ENCODE data around the gene HDAC10.

HDAC10 gene

GRCh38 chr22:50202130-50202666 is 48.9 kb downstream of the HDAC10 start:
- no peak for DNase-seq (ENCODE audit: extremely low read depth, low read depth)
- TF ChIP-seq CTCF (IDR thresholded peaks at IDR 0.05; ENCODE audit: low read depth, low read length) = no peak

GRCh38 chr22:50201191-50202129 is 49.6 kb downstream of the HDAC10 start:
- DNase-seq (ENCODE audit: extremely low read depth, low read depth) = no peak
- no peak for TF ChIP-seq CTCF (IDR thresholded peaks at IDR 0.05; ENCODE audit: low read depth, low read length)

- no peak for TF ChIP-seq CTCF (IDR thresholded peaks at IDR 0.05; ENCODE audit: low read depth, low read length)
- DNase-seq (ENCODE audit: extremely low read depth, low read depth) = peak; percentile 60
Observed at GRCh38 chr22:50200461-50201190, 50.4 kb downstream of the HDAC10 start, which contains the start of gene SELENOO. Gene SELENOO, plus strand, starts transcription at chr22:50201011. Its CDS starts 26 bp downstream, at chr22:50201037.

GRCh38 chr22:50199829-50200460 is 51.1 kb downstream of the HDAC10 start:
- TF ChIP-seq CTCF (IDR thresholded peaks at IDR 0.05; ENCODE audit: low read depth, low read length) = no peak
- no peak for DNase-seq (ENCODE audit: extremely low read depth, low read depth)

GRCh38 chr22:50199251-50199721 is 51.8 kb downstream of the HDAC10 start:
- TF ChIP-seq CTCF (IDR thresholded peaks at IDR 0.05; ENCODE audit: low read depth, low read length) = no peak
- no peak for DNase-seq (ENCODE audit: extremely low read depth, low read depth)

GRCh38 chr22:50198624-50199017 is 52.4 kb downstream of the HDAC10 start:
- no peak for DNase-seq (ENCODE audit: extremely low read depth, low read depth)
- TF ChIP-seq CTCF (IDR thresholded peaks at IDR 0.05; ENCODE audit: low read depth, low read length) = no peak

Data from AG09319 (cell line).